ENCODE data around the gene RBM33.

- no peak for TF ChIP-seq POLR2A (IDR thresholded peaks at IDR 0.05; ENCODE audit: low read length)
- TF ChIP-seq GATA1 (IDR thresholded peaks at IDR 0.05; ENCODE audit: low read depth, low read length): no peak
Observed at GRCh38 chr7:155791214-155791737, 146.8 kb downstream of the RBM33 start.
